Measurements from ENCODE around the gene SASH1. TPM values are rescaled to one million over a fixed set of nuclear protein-coding genes. Genes with fewer than 3 reads are reported as not detected.

Gene SASH1
- total RNA-seq, 1 donor = 71.7 TPM

DNA sequence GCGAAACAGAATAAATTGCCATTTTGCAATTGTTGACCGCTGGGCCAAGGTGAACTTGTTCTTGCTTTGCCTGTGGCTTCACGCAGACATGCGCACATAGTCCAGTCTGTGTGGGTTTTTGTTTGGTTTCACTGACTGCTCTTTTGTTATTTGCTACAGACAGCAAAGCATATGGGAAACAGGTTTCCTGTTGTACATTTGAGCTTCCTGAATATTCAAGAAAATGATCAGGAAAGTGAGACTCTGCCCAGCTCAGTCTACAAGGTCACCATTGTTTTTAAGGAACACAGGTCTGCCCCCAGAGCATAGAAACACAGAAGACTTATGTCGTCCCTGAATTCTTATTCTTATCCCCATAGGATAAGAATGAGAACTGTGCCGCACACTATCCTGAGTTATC, 55.6 kb downstream of the SASH1 start:
- Histone ChIP-seq H3K79me2 (ENCODE audit: insufficient read depth, low read length) (no peaks in the 10 kb centered on the region), H3K4me2 (ENCODE audit: insufficient read depth, low read length) (no peak overlapping the region), H3K27me3 (ENCODE audit: insufficient read depth, low read length) (no peaks in the 10 kb centered on the region), H3K9me3 (ENCODE audit: low read depth, low read length) (no peaks in the 10 kb centered on the region), H3K4me1 (ENCODE audit: insufficient read depth, low read length) (peaks cover 5% of the 10 kb centered on the region), H3K27ac (ENCODE audit: low read depth, low read length) (no peak overlapping the region), H3K36me3 (ENCODE audit: insufficient read depth, low read length) (no peaks in the 10 kb centered on the region), H2AFZ (ENCODE audit: low read length) (no peak overlapping the region), H3K4me3 (ENCODE audit: insufficient read depth, low read length) (no peak overlapping the region), H4K20me1 (ENCODE audit: insufficient read depth, low read length) (no peaks in the 10 kb centered on the region)
- DNase-seq (ENCODE audit: insufficient read length, low spot score, missing footprints) = no peak
- TF ChIP-seq, protein P1, sequence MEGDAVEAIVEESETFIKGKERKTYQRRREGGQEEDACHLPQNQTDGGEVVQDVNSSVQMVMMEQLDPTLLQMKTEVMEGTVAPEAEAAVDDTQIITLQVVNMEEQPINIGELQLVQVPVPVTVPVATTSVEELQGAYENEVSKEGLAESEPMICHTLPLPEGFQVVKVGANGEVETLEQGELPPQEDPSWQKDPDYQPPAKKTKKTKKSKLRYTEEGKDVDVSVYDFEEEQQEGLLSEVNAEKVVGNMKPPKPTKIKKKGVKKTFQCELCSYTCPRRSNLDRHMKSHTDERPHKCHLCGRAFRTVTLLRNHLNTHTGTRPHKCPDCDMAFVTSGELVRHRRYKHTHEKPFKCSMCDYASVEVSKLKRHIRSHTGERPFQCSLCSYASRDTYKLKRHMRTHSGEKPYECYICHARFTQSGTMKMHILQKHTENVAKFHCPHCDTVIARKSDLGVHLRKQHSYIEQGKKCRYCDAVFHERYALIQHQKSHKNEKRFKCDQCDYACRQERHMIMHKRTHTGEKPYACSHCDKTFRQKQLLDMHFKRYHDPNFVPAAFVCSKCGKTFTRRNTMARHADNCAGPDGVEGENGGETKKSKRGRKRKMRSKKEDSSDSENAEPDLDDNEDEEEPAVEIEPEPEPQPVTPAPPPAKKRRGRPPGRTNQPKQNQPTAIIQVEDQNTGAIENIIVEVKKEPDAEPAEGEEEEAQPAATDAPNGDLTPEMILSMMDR (IDR thresholded peaks at IDR 0.05; ENCODE audit: extremely low read depth, low read depth, low read length) = no peak

DNA sequence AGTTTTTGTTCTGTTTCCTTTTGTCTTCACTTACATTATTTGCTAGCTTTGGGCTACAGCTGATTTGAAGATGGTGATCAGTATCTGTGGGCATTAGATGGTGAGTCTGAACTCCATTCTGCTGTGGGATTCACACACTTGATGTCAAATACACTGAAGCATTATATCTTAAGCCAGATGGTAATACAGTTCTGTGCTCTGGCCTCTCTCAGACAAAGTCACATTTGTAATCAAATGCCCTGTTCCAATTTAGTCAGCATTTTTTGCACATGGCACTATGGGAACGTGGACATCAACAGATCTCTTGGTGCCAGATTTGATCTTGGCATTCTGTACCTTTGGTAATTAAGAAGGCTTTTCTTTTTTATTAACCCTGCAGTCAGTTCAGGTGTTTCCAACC, 56.0 kb downstream of the SASH1 start:
- H3K4me2 ChIP-seq (ENCODE audit: insufficient read depth, low read length) = no peak overlapping the region
- no peaks in the 10 kb centered on the region for H3K9me3 ChIP-seq (ENCODE audit: low read depth, low read length)
- H3K79me2 ChIP-seq (ENCODE audit: insufficient read depth, low read length) = no peaks in the 10 kb centered on the region
- no peak overlapping the region for H3K4me3 ChIP-seq (ENCODE audit: insufficient read depth, low read length)
- H4K20me1 ChIP-seq (ENCODE audit: insufficient read depth, low read length) = no peaks in the 10 kb centered on the region
- H3K36me3 ChIP-seq (ENCODE audit: insufficient read depth, low read length) = no peaks in the 10 kb centered on the region
- no peaks in the 10 kb centered on the region for H3K27me3 ChIP-seq (ENCODE audit: insufficient read depth, low read length)
- no peak overlapping the region for H2AFZ ChIP-seq (ENCODE audit: low read length)
- H3K4me1 ChIP-seq (ENCODE audit: insufficient read depth, low read length) = peaks cover 5% of the 10 kb centered on the region
- TF ChIP-seq, protein P1 (IDR thresholded peaks at IDR 0.05; ENCODE audit: extremely low read depth, low read depth, low read length) = no peak
- DNase-seq (ENCODE audit: insufficient read length, low spot score, missing footprints) = no peak
- no peak overlapping the region for H3K27ac ChIP-seq (ENCODE audit: low read depth, low read length)

DNA sequence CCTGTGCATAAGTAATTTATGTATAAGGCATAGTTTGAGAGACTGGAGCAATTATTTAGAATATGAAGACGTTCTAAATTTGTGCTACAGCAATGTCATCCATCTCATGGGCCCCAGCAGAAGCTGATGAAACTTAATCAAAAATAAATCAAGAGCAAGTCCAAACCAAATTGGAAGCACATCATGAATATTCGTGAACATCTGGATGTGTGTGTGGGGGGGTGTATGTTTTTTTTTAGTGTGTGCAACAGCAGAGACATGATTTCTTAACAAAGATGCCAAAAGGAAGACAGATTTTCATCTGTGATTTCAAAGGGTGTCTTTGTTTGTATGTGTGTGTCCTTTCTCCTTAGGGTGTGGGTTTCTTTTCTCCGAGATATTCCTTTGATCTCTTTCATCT, 58.9 kb downstream of the SASH1 start:
- no peaks in the 10 kb centered on the region for H3K36me3 ChIP-seq (ENCODE audit: insufficient read depth, low read length)
- no peaks in the 10 kb centered on the region for H4K20me1 ChIP-seq (ENCODE audit: insufficient read depth, low read length)
- H3K27ac ChIP-seq (ENCODE audit: low read depth, low read length) = no peak overlapping the region
- DNase-seq (ENCODE audit: insufficient read length, low spot score, missing footprints) = no peak
- H3K4me1 ChIP-seq (ENCODE audit: insufficient read depth, low read length) = peaks cover 4% of the 10 kb centered on the region
- TF ChIP-seq, protein P1 (IDR thresholded peaks at IDR 0.05; ENCODE audit: extremely low read depth, low read depth, low read length) = no peak
- H2AFZ ChIP-seq (ENCODE audit: low read length) = no peak overlapping the region
- H3K27me3 ChIP-seq (ENCODE audit: insufficient read depth, low read length) = no peaks in the 10 kb centered on the region
- no peaks in the 10 kb centered on the region for H3K79me2 ChIP-seq (ENCODE audit: insufficient read depth, low read length)
- no peak overlapping the region for H3K4me2 ChIP-seq (ENCODE audit: insufficient read depth, low read length)
- no peaks in the 10 kb centered on the region for H3K9me3 ChIP-seq (ENCODE audit: low read depth, low read length)
- no peak overlapping the region for H3K4me3 ChIP-seq (ENCODE audit: insufficient read depth, low read length)

DNA sequence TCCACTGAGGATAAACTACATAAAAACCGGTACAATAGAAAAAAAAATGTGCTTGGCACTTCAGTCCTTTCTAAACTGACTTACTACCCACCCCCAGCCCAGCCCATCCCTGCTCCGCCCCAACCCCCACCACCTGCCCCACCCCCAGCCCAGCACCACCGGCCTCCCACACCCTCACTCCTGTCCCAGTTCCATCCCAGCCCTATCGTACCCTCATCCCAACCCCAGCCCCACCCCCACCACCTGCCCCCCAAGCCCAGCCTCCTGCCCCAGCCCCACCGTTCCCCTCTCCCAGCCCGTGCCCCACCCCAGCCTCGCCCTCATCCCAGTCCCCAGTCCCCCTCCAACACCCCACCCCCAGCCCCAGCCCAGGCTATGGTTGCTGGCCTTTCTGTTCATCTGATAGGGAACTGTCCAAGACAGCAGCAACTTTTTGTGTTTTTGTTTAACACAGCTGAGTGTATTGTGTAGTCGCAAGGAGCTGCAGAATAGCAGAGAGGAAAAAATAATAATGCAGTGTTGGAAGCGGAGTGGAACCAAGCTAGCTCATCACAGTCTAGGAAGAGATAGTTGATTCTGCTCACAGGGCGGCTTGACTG, 61.9 kb downstream of the SASH1 start:
- Histone ChIP-seq H3K79me2 (ENCODE audit: insufficient read depth, low read length) (peaks cover 3% of the 10 kb centered on the region), H3K27ac (ENCODE audit: low read depth, low read length) (no peak overlapping the region)

More for the DNA sequence above, 61.9 kb downstream of the SASH1 start:
- H3K36me3 ChIP-seq (ENCODE audit: insufficient read depth, low read length) = no peaks in the 10 kb centered on the region
- no peak overlapping the region for H2AFZ ChIP-seq (ENCODE audit: low read length)
- no peaks in the 10 kb centered on the region for H3K27me3 ChIP-seq (ENCODE audit: insufficient read depth, low read length)
- TF ChIP-seq, protein P1 (IDR thresholded peaks at IDR 0.05; ENCODE audit: extremely low read depth, low read depth, low read length) = no peak
- no peaks in the 10 kb centered on the region for H4K20me1 ChIP-seq (ENCODE audit: insufficient read depth, low read length)
- H3K4me1 ChIP-seq (ENCODE audit: insufficient read depth, low read length) = peaks cover 10% of the 10 kb centered on the region
- H3K4me3 ChIP-seq (ENCODE audit: insufficient read depth, low read length) = no peak overlapping the region
- H3K4me2 ChIP-seq (ENCODE audit: insufficient read depth, low read length) = no peak overlapping the region
- no peak for DNase-seq (ENCODE audit: insufficient read length, low spot score, missing footprints)
- no peaks in the 10 kb centered on the region for H3K9me3 ChIP-seq (ENCODE audit: low read depth, low read length)

All from osteoblast (primary cell).